Natural killer cell treated with Interleukin-12 subunit alpha and Interleukin-12 subunit beta and Interleukin-15 and Interleukin-18, amount 100 ng/mL, for 72 hours (primary cell): ENCODE results near the gene C4BPA. TPM values are rescaled to one million over a fixed set of nuclear protein-coding genes. Genes with fewer than 3 reads are reported as not detected.

Source experiments
- total RNA-seq, 2 donors: library from RNA; stranded (reverse); gene quantifications; one replicate each; pipeline ENCODE4 v1.2.3, GENCODE V29; 2022

Gene C4BPA
- total RNA-seq, 2 donors from 2014 or later: not detected

Other genes starting within 250 kb of the C4BPA start
- gene IL20, start 238.6 kb upstream of the C4BPA start, total RNA-seq: not detected
- not detected for gene IL24, start 206.8 kb upstream of the C4BPA start, total RNA-seq
- gene FCMR, start 182.3 kb upstream of the C4BPA start, total RNA-seq: 1 to 10 TPM; 4.1 to 6.8 TPM
- gene PIGR, start 157.8 kb upstream of the C4BPA start, total RNA-seq: under 1 TPM in 1 of 2 donors, not detected in 1; 0.08 TPM
- gene FCAMR, start 133.8 kb upstream of the C4BPA start, total RNA-seq: not detected
- not detected for gene C1orf116, start 71.5 kb upstream of the C4BPA start, total RNA-seq
- 10 to 100 TPM in 1 of 2 donors, 1 to 10 TPM in 1; 8.1 to 10.5 TPM for gene YOD1, start 53.0 kb upstream of the C4BPA start, total RNA-seq
- gene PFKFB2, start 51.0 kb upstream of the C4BPA start, total RNA-seq: 1 to 10 TPM; 1.3 to 2.7 TPM
- under 1 TPM in 1 of 2 donors, not detected in 1; 0.38 TPM for gene C4BPB, start 15.4 kb upstream of the C4BPA start, total RNA-seq
- 10 to 100 TPM; 41.5 to 84.0 TPM for gene CD55, start 217.4 kb downstream of the C4BPA start, total RNA-seq